Skeletal muscle tissue (tissue), 4 donors: ENCODE results near the gene AMN. TPM values are rescaled to one million over a fixed set of nuclear protein-coding genes. Genes with fewer than 3 reads are reported as not detected.

ENCODE experiments used
- H3K27ac ChIP-seq: one replicate; pipeline ENCODE4 v1.7.0; 2013; ENCODE audit warnings: mild to moderate bottlenecking, low read depth, low read length, inconsistent platforms
- H3K27me3 ChIP-seq, 3 donors: one replicate each; pipeline ENCODE4 v1.7.0; 2013; ENCODE audit warnings: low read length in 3 of 3; ENCODE audit not compliant: control insufficient read depth in 3 of 3, insufficient read depth in 3 of 3
- H3K36me3 ChIP-seq, 3 donors: one replicate each; pipeline ENCODE4 v1.7.0; 2013; ENCODE audit warnings: low read length in 3 of 3; ENCODE audit not compliant: control insufficient read depth in 3 of 3, insufficient read depth in 3 of 3
- H3K4me1 ChIP-seq, 3 donors: one replicate each; pipeline ENCODE4 v1.7.0; 2013; ENCODE audit warnings: low read length in 3 of 3, mild to moderate bottlenecking in 3 of 3; ENCODE audit not compliant: control insufficient read depth in 3 of 3, insufficient read depth in 3 of 3
- H3K4me3 ChIP-seq, 3 donors: one replicate each; pipeline ENCODE4 v1.7.0; 2013; ENCODE audit warnings: low read length in 3 of 3
- H3K9ac ChIP-seq, 3 donors: one replicate each; pipeline ENCODE4 v1.7.0; 2013; ENCODE audit warnings: low read length in 3 of 3, mild to moderate bottlenecking in 3 of 3, moderate library complexity in 2 of 3, low read depth in 1 of 3
- H3K9me3 ChIP-seq, 3 donors: one replicate each; pipeline ENCODE4 v1.7.0; 2013; ENCODE audit warnings: low read length in 3 of 3; ENCODE audit not compliant: control insufficient read depth in 3 of 3
- total RNA-seq: library from RNA; depleted of rRNA; stranded (reverse); fragments of >200 nt; gene quantifications from one replicate; pipeline ENCODE4 v1.2.3, GENCODE V29; 2014
- donor health status: Osteomylitis.

AMN gene
- total RNA-seq, 1 donor from 2014 or later: 1.0 TPM

- Histone ChIP-seq H3K4me1 (peaks cover 21 to 24% (median 21%) of the 10 kb centered on the region in 3 donors), H3K9ac (no peak overlapping the region), H3K9me3 (no peaks in the 10 kb centered on the region), H3K36me3 (peaks cover 63 to 68% (median 65%) of the 10 kb centered on the region in 3 donors), H3K4me3 (no peak overlapping the region), H3K27ac (no peak overlapping the region), H3K27me3 (no peaks in the 10 kb centered on the region)
Observed at GRCh38 chr14:102951034-102951433, 28.6 kb downstream of the AMN start.

- Histone ChIP-seq H3K27ac (no peak overlapping the region), H3K4me1 (peaks cover 21 to 24% (median 21%) of the 10 kb centered on the region in 3 donors), H3K27me3 (no peaks in the 10 kb centered on the region), H3K9ac (no peak overlapping the region), H3K9me3 (no peaks in the 10 kb centered on the region), H3K36me3 (peaks cover 60 to 63% (median 62%) of the 10 kb centered on the region in 3 donors), H3K4me3 (no peak overlapping the region)
Observed at GRCh38 chr14:102951799-102952198, 29.3 kb downstream of the AMN start.

- Histone ChIP-seq H3K4me3 (no peak overlapping the region), H3K36me3 (peaks cover 58 to 63% (median 63%) of the 10 kb centered on the region in 3 donors), H3K27ac (no peak overlapping the region), H3K9ac (no peak overlapping the region), H3K27me3 (no peaks in the 10 kb centered on the region), H3K9me3 (no peaks in the 10 kb centered on the region), H3K4me1 (peaks cover 21 to 24% (median 21%) of the 10 kb centered on the region in 3 donors)
Observed at GRCh38 chr14:102952276-102952675, 29.8 kb downstream of the AMN start.

GRCh38 chr14:102953100-102953499 lies 30.6 kb downstream of the AMN start:
- Histone ChIP-seq H3K9ac (no peak overlapping the region), H3K9me3 (no peaks in the 10 kb centered on the region), H3K27ac (no peak overlapping the region), H3K36me3 (peaks cover 62 to 69% (median 64%) of the 10 kb centered on the region in 3 donors), H3K4me1 (peaks cover 19 to 21% (median 21%) of the 10 kb centered on the region in 3 donors), H3K27me3 (no peaks in the 10 kb centered on the region), H3K4me3 (no peak overlapping the region)

- no peak overlapping the region for H3K9ac ChIP-seq
- H3K27me3 ChIP-seq: no peaks in the 10 kb centered on the region
- no peak overlapping the region for H3K27ac ChIP-seq
- H3K4me1 ChIP-seq: peaks cover 12 to 14% (median 14%) of the 10 kb centered on the region in 3 donors
- H3K4me3 ChIP-seq: no peak overlapping the region
- H3K9me3 ChIP-seq: no peaks in the 10 kb centered on the region
- peaks cover 66 to 71% (median 71%) of the 10 kb centered on the region in 3 donors for H3K36me3 ChIP-seq
Observed at GRCh38 chr14:102954081-102954789, 31.8 kb downstream of the AMN start.

- H3K27ac ChIP-seq: no peak overlapping the region
- no peak overlapping the region for H3K4me3 ChIP-seq
- H3K9ac ChIP-seq: no peak overlapping the region
- H3K27me3 ChIP-seq: no peaks in the 10 kb centered on the region
- H3K36me3 ChIP-seq: peaks cover 63 to 69% (median 65%) of the 10 kb centered on the region in 3 donors
- no peaks in the 10 kb centered on the region for H3K4me1 ChIP-seq
- H3K9me3 ChIP-seq: no peaks in the 10 kb centered on the region
Observed at GRCh38 chr14:102955636-102956408, 33.4 kb downstream of the AMN start.

- Histone ChIP-seq H3K4me1 (no peaks in the 10 kb centered on the region), H3K27ac (no peak overlapping the region), H3K36me3 (peaks cover 59 to 69% (median 64%) of the 10 kb centered on the region in 3 donors), H3K9me3 (no peaks in the 10 kb centered on the region), H3K9ac (no peak overlapping the region), H3K4me3 (no peak overlapping the region), H3K27me3 (no peaks in the 10 kb centered on the region)
Observed at GRCh38 chr14:102957222-102957621, 34.8 kb downstream of the AMN start.

- Histone ChIP-seq H3K27ac (no peak overlapping the region), H3K4me3 (no peak overlapping the region), H3K9me3 (no peaks in the 10 kb centered on the region), H3K9ac (no peak overlapping the region), H3K27me3 (no peaks in the 10 kb centered on the region), H3K36me3 (peaks cover 59 to 69% (median 63%) of the 10 kb centered on the region in 3 donors), H3K4me1 (no peaks in the 10 kb centered on the region)
Observed at GRCh38 chr14:102958461-102958860, 36.0 kb downstream of the AMN start.

- peaks cover 64 to 80% (median 75%) of the 10 kb centered on the region in 3 donors for H3K36me3 ChIP-seq
- H3K27ac ChIP-seq: no peak overlapping the region
Observed at GRCh38 chr14:102962111-102962627, 39.7 kb downstream of the AMN start.

More at GRCh38 chr14:102962111-102962627, 39.7 kb downstream of the AMN start:
- Histone ChIP-seq H3K27me3 (no peaks in the 10 kb centered on the region), H3K9me3 (no peaks in the 10 kb centered on the region), H3K4me3 (no peak overlapping the region), H3K9ac (no peak overlapping the region), H3K4me1 (peaks cover 5 to 8% (median 7%) of the 10 kb centered on the region in 3 donors)
